HG03108 (cell line): ENCODE measurements around the gene PRRX2.

Experiments
- ATAC-seq: cut with Tn5 transposase; IDR thresholded peaks from one replicate; pipeline ENCODE4 v1.9.1; 2021; ENCODE audit warnings: moderate library complexity; ENCODE audit not compliant: unreplicated experiment

PRRX2 gene

GRCh38 chr9:129665389-129665775 lies at the start of gene PRRX2:
Gene PRRX2 (plus strand): TSS chr9:129665647. CDS start chr9:129665868, 221 bp downstream.
- no peak for ATAC-seq

- ATAC-seq = no peak
Measured at GRCh38 chr9:129617167-129617566, 48.3 kb upstream of the PRRX2 start.

- ATAC-seq = no peak
Measured at GRCh38 chr9:129619787-129620668, 45.4 kb upstream of the PRRX2 start.

- ATAC-seq = no peak
Measured at GRCh38 chr9:129620669-129621295, 44.7 kb upstream of the PRRX2 start, which contains the start of gene C9orf50. Gene C9orf50 (minus strand): TSS chr9:129621101. CDS start chr9:129620574, 527 bp downstream.

GRCh38 chr9:129623331-129623730 lies 42.1 kb upstream of the PRRX2 start:
- ATAC-seq = no peak

- ATAC-seq = no peak
Measured at GRCh38 chr9:129624168-129624759, 41.2 kb upstream of the PRRX2 start.

GRCh38 chr9:129624947-129625346 lies 40.5 kb upstream of the PRRX2 start:
- ATAC-seq = no peak

GRCh38 chr9:129626079-129626624 lies 39.3 kb upstream of the PRRX2 start, which contains the start of gene NTMT1:
Gene NTMT1 (plus strand): TSS chr9:129626163. CDS start chr9:129632704, 6,541 bp downstream.
- peak; percentile 69 for ATAC-seq

- peak; percentile 13 for ATAC-seq
Measured at GRCh38 chr9:129626625-129627284, 38.7 kb upstream of the PRRX2 start.

- ATAC-seq = no peak
Measured at GRCh38 chr9:129627556-129628440, 37.6 kb upstream of the PRRX2 start.

- no peak for ATAC-seq
Measured at GRCh38 chr9:129628709-129629108, 36.7 kb upstream of the PRRX2 start.

- ATAC-seq = no peak
Measured at GRCh38 chr9:129629251-129629820, 36.1 kb upstream of the PRRX2 start.

- ATAC-seq = no peak
Measured at GRCh38 chr9:129630967-129631673, 34.3 kb upstream of the PRRX2 start.

GRCh38 chr9:129631674-129632129 lies 33.7 kb upstream of the PRRX2 start:
- ATAC-seq = no peak

GRCh38 chr9:129632460-129632859 lies 33.0 kb upstream of the PRRX2 start:
- ATAC-seq = no peak

- ATAC-seq = no peak
Measured at GRCh38 chr9:129633207-129633606, 32.2 kb upstream of the PRRX2 start.

GRCh38 chr9:129633848-129634247 lies 31.6 kb upstream of the PRRX2 start:
- ATAC-seq = no peak
